Midbrain (tissue), 1 donor: ENCODE results near the gene WNT3.
"Not testable (repeated sequence)": the region's sequence is repeated elsewhere in the genome, so short reads cannot be mapped to it uniquely, and the experiment has no call there.

ENCODE experiments used
- DNase-seq: peaks from one replicate; lab custom pipeline; 2025; lab: John Stamatoyannopoulos, UW

WNT3 gene

DNA sequence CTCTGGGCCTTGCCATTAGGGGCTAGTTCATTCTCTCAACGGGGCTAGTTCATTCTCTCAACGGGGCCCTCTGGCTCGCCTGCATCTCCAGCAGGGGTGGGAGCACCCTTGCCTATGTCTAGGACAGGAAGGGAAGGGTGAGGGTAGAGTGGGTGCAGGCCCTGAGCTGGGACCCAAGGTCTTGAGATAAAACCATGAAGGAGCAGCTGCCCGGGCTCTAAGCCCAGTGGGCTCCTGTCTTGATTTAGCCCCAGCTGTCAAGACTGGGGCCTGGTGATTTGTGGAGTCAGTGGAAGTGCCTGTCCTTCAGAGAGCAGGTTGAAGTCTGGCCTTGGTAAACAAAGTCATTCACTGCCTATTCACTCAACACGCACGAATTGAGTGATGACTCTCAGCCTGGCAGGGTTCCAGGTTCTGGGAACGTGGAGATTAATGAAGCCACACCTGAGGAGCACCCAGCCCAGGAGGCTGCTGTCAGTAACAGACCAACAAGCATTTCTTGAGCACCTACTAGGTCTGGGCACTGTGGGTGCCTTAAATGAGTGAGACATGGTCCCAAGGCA lies 35.4 kb downstream of the WNT3 start:
- DNase-seq: no peak

DNA sequence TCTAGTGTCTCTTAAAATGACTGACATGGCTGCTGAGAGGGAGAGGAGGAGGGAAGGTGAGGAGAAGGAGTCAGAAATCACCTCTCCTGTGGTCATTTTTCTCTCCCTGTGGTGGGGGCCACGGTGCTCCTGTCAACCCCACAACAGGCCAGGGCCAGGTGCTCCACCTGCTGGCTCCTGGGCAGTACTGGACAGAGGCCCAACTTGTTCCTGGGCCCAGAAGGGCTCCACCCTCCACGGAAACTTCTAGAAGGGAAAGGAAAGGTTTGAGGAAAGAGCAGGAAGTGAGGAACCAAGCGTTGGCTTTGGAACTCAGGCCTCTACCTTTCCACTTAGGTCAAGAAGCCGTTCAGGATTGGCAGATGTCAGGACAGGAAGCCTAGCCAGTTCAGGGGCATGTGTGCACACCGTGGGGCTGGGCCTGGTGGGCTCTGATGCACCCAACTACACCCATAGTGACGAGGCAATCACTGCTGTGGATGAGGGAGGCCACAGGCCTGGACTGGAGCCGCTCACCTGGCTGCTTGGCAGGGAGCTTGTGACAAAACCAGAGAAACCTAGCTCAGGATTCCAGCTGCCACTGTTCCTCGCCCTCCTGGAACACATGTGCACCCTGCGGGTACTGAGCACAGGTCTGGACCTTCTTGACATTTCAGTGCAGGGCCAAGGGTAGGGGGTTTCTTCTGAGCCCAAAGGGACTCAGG lies 36.1 kb downstream of the WNT3 start:
- DNase-seq: no peak

DNA sequence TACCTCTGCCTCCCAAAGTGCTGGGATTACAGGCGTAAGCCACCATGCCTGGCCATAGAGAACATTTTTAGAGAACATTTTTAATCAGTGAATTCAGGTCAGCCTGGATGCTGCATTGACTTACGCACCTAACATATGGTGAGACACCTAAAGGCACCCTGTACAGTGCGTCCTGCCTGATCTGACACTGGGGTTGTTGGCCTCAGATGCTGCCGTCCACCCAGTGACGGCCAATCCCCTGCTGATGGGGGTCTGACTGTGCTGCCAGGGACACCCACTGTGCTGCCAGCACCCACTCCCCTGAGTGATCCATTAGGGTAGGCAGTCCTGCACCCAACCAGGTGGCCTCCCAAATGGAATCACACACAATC lies 38.5 kb downstream of the WNT3 start:
- DNase-seq: no peak

DNA sequence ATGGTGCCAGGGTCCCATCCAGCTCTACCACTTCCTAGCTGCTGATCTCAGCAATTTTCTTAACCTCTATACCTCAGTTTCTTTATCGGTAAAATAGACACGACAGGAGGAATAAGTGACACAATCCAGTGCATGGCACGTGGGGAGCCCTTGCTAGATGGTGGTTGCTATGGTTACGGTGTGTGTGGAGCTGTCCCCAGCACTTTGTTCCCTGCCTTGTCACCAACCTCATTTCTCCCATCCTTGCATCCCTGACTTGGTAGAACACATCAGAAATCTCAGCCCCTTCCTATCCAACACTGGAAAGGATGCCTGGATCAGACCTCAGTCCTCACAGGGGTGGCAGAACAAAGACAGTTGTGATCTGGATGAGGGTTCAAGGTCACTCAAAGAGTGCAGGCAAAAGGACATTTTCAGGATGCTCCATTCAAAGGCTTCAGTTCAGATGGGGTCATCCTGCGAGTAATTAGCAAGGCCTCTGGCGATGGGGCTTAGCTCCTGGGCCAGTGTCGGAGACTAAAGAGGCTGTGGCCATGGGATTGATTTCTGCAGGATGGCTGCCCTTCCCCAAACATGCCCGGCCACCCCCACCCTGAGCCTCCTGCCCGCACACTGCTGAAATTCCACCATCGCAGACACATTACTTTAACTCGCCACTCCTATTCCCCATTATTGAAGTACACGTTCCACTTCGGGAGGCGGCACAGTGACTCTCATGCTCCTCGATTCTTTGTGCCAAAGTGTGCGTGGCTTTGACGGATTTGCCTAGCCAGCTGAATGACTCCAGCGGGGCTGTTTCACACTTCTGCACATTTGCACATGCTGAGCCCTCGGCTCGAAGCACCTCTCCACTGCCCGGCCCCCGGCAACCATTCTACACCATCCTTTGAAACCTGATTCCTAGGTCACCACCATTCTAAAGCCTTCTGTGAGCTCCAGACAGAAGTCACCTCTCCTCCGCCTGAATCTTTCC lies 40.3 kb downstream of the WNT3 start:
- DNase-seq: no peak

DNA sequence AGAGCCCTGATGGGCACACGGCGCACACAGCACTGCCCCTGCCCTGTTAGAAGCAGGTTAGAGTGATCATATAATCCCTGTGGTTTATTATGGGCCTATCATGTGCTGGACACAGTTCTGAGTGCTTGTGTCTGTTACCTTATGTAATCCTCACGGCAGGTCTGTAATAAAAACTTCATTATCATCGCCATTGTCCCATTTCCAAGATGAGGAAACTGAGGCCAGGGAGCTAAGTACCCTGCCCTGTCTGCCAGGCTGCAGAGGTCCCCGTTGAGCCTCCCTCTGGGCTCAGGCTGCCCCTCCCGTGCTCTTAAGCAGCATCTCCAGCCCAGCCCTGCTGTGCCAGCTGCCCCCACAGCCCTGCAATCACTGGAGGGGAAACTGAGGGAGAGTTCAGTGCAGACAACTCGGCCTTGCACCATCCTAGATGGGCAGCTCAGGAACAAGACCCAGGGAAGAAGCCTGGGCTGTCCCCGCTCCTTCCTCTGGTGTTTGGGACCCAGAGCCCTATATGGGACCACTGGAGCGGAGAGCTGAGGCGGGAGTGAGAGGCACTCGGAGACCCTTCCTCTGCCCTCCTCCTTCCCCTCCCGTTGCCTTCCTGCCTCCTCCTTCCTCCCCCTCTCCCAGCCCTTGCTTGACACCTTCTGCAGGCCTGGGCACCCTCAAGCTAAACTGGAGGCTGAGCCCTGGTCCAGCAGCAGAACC lies 42.0 kb downstream of the WNT3 start:
- no peak for DNase-seq

DNA sequence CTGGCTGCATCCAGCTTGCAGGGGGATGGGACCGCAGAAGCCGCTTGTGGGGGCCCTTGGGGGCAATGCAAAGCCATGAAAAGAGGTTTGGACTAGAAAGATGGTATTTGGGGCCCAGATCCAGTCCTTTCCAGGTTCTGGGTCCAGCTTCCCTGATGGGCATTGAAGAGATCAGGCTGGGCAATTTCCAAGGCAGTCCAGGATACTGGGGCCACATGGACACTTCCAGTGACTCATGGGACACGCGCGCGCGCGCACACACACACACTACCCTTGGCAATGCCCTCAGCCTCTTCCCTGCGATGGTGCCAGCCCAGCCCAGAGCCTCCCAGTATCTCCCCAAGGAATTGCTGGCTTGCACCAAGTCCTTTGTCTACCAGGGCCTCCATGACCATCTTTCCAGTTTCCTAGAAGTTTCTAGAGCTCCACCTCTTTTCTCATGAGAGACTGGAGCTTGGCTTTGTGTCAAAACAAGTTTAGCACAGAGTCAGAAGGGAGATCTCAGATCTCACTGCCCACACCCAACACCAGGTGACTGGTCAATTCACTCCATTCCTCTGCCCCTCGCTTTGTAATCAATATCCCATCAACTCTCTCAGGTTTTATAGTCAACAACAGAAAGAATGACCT lies 44.3 kb downstream of the WNT3 start:
- DNase-seq: no peak

DNA sequence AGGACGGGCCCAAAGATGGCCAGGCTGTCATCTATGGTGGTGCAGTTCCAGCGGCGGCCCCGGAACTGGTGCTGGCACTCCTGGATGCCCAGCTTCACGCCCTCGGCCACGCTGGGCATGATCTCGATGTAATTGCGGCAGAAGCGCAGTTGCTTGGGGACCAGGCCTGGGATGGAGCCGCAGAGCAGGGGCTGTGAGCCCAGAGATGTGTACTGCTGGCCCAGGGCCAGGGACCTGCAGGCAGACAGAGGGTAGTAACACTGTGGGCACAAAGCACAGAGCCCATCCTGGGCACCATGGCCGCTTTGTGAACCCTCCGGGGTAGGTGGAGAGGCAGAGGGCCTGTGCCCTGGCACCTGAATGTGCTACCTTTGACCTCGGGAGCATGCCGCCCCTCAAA lies 44.8 kb downstream of the WNT3 start:
- no peak for DNase-seq

DNA sequence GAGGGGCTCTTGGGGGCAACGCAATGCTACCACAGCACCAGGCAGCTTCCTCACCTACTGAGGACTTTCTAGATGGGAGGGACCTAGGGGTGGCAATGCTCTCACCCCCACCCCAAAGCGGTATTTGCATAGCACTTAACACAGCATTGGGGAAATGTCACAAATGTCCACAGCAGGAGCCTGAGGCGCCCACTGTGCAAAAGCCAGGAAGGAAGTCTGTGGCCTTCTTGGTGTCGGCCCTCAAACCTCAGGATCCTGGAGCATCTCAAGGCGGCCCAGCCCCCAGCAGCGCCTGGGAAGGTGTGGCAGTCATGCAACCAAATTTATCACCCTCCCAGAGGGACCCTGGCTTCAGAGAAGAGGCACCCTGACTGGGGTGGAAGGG lies 45.3 kb downstream of the WNT3 start:
- DNase-seq: no peak

DNA sequence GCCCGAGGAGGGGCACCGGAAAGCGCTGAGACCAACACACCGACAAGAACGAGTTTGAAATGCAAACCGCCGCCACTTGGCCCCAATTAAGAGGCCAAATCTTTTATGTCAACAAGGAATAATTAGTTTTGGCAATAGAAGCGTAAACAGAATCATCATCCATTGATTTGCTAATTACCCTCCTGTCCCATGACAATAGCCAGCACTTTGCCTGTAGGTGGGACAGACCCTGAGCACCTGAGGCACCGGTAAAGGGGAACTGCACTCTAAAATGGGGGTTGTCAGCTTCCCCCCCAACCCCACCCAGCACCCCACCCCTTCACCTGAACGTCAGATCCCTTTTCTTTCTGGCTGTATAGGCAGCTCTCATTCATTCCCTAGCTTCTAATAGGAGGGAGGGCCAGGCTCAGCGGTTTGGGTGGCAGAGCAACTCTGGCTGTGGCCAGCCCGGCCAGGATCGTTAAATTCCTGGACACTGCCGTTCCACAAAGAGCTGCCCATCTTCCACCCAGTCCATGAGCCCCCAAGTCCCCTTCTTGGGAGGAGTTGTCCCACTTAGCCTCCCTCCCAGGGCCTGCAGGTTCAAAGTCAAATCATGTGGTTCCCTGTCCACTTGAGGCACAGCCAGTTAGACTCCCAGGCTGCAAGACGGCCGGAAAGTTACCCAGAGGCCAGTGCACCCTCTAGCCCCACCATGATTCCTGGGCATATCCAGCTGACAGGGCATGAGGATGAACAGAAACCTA lies 45.8 kb downstream of the WNT3 start:
- DNase-seq: no peak

DNA sequence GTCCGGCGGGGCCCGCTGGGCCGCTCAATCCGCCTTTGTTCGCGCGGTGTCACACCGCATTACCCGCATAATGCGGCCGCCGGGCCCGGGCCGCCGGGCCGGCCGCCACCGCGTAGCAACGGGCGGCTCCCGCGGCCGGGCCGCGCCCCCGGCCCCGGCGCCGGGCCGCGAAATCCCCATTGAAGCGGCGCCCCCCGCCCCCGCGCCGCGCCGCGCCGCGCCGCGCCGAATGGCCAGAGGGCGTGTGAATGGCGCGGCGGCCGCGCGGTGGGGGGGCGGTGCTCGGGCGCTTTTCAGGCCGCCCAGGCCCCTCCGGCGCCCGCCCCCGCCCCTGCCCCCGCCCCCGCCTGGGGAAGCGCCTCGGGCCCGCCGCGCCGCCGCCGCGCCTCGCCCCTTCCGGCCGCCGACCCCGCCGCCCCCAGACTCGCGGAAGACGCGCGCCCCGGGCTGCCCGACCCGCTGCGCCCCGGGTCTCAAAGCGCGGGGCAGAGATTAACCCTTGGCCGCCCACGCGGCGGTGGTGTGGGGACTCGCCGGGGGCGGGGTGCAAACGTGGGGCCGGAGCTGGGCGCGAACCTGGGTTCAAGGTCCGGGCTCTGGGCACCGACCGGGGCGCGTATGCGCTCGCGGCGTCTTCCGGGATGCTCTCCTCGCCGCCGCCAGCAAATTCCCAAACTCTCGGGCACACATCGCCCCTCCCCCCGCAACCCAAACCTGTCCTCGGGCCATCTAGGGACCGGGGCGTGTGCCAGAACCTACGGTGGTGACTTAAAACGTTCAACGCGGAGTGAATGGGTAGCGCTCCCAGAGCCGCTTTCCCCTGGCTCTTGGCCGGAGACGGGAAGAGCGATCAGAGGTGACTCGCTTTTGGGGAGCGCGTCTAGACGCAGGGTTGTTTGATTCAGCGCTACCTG lies 46.7 kb downstream of the WNT3 start:
- DNase-seq: no peak

DNA sequence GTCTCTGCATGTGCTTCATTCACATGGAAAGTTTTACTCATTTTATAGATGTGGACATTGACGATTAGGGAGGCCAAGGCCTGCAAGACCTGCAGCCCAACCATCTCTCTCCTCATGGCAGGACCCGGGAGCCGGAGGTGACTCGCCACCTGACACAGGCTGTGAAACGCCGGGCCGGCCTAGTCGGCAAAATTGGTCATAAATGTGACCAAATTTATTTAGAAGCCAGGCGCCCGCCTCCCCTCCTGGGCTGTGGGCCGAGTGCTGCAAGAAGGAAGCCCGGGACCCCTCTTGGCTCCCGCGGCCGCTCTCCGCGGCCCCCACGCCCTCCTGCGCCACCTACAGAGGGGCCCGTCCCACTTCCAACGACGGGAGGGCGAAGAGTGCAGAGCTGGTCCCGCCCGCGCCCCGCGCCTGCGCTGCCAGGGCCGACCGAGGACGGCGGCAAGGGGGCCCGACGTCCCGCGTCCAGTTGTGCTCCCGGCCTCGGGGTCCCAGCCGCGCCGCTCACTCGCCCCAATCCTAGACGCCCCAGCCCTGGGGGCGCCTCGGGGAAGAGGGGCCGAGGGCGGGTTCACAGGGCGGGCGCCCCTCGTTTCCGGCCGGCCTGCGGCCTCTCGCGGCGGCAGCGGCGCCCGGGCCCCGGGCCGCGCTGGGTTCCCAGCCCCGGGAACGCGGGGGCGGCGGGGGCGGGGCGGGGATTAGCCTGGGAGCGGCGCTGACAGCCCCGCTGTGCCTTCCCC lies 47.5 kb downstream of the WNT3 start:
- no peak for DNase-seq

DNA sequence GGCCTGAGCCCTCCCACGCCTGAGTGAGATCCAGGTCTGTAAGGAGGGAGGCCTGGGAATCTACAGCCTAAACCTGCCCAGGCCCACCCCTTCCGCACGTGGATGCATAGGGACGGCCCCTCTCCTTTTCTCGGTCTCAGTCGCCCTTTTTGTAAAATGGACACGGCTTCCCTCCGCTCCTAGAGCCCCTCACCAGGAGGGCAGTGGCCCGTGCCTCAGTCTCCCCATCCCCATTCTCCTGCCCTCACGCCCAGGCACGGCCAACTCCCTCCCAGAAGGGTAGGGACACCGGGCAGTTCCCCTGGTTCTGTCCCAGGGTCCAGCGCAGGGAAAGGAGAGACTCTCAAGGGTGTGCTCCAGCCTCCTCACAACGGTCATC lies 48.1 kb downstream of the WNT3 start:
- no peak for DNase-seq

DNA sequence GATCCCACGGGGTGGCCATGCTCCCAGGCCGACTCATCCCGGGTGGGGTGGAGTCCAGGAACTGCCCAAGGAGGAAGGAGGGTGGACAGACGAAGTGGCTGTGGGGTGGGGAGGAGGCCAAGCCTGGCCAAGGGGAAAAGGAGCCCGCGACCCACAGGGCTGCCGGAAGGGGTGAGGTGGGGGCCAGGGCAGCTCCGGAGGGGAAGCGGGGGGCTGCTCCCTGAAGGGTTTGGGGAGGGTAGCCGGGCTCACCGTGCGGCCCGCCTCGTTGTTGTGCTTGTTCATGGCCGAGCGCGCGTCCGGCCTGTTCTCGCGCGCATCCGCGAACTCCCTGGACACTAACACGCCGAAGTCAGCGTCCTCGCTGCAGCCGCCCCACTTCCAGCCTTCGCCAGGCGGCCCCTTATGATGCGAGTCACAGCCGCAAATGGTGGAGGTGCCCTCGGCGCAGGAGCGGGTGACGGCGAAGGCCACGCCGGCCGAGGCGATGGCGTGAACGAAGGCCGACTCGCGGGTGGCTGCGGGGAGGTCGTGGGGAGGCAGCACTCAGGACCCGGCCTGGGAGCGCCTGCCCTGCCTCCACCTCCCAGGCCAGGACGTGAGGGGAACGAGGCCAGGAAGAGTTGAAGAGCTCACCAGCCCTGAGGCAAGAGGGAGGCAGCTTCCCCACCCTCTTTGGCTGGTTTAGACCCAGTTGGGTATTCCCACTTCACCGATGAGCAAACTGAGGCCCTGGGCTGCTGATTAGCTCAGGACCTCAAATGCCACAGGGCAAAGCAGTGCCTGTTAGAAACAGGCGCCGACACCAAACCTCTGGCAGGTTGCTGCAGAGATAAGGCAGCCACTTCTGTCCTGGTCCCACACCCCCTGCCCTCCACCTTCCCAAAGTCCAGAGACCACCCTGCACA lies 48.7 kb downstream of the WNT3 start:
- no peak for DNase-seq

DNA sequence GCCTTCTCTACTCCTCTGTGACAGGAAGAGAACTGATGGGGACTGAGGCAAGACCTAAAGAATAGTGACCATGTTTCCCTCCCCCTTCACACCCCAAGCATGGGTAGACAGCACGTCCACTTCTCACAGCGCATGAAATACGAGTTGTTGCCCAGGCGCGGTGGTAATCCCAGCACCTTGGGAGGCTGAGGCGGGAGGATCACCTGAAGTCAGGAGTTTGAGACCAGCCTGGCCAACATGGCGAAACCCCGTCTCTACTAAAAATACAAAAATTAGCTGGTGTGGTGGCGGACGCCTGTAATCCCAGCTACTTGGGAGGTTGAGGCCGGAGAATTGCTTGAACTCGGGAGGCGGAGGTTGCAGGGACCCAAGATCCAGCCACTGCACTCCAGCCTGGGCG lies 49.6 kb downstream of the WNT3 start:
- DNase-seq: not testable (repeated sequence)

DNA sequence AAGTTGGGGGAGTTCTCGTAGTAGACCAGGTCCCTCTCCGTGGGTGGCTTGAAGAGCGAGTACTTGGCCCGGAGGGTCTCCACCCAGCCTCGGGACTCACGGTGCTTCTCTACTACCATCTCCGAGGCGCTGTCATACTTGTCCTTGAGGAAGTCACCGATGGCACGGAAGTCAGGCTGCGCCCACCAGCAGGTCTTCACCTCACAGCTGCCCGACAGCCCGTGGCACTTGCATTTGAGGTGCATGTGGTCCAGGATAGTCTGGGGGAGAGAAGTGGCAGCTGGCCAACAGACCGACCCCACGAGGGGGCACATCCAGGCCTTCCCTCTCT lies 50.0 kb downstream of the WNT3 start:
- no peak for DNase-seq

DNA sequence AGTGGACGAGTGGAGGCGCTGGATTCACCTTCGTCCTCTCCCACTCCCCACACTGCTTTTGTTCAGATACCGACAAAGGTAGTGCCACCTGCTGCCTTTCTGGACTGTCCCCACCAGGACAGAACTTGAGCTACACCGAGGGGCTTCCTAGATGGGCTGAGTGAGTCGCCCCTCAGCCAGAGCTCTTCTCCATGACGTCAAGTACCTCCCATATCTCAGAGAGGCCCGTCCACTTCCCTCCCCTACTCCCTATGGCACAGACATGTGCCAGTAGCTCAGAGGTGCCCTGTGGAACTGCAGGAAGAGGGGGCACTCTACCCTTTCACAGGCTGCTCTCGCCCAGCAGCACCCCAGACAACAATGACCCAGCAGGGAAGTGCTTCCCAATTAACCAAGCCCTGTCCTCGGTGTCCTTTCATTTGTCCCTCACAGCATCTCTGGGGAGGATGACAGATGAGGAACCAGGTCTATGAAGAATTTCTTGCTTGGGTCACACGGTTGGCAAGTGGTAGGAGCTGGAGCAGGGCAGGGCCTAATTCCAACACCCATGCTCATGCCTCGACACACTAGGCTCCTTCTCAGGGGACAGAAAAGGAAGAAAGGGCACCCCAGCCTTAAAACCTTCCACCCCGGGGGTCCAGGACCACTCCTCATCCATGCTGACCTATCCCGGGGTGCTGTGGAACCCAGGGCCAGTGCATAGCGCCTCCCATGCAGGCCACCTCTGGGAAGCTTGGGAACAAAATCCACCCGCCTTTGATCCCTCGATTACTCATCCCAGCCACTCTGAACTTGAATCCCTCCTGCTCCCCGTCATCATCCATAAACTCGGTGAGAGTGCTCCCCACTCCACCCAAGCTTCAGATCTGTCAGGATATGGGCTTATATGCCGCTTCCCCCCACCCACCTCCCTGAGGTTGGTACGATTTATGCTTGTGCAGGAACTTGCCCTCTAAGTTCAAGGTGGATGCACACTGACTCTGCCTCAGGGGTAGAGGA lies 51.7 kb downstream of the WNT3 start:
- no peak for DNase-seq

DNA sequence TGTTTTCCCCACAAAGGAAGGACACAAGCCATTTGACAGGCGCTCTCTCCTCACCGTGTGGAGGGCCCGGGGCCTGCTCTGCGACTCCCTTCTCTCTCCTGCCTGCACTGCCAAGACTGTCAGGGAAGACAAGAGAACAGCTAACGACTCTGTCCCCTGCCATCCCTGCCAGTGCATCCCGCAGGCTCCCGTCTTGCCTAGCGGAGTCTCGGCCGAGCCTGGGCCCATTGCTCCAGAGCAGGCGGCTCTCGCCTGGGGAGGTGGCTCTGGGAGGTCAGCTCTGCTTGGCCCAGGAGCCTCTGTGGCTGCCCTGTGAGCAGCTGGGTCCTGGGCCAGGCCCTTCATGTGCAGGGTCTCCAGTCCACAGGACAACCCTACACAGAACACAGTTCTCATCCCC lies 53.0 kb downstream of the WNT3 start:
- no peak for DNase-seq
